ENCODE results near the gene GLB1L3. TPM values are rescaled to one million over a fixed set of nuclear protein-coding genes. Genes with fewer than 3 reads are reported as not detected.

GLB1L3 gene
- total and polyA plus RNA-seq, 11 donors = not detected

DNA sequence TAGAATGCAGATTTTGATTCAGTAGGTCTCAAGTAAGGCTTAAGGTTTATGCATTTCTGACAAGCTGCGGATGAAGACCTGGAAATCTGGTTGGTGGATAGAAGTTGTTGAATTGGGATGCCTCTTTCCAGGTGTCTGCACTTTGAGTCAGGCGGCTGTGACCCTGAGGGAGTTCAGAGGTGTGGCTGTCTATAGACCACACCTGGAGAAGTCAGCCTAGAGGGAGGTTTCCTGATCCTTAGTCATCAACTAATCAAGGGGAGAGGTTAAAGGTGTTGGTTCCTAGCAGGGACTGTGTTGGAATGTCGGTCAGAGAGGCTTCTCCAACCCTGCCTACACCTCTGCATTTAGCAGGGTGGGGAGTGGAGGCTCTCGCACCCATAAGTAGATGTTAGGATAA is 63.6 kb downstream of the GLB1L3 start:
- TF ChIP-seq, protein P1, sequence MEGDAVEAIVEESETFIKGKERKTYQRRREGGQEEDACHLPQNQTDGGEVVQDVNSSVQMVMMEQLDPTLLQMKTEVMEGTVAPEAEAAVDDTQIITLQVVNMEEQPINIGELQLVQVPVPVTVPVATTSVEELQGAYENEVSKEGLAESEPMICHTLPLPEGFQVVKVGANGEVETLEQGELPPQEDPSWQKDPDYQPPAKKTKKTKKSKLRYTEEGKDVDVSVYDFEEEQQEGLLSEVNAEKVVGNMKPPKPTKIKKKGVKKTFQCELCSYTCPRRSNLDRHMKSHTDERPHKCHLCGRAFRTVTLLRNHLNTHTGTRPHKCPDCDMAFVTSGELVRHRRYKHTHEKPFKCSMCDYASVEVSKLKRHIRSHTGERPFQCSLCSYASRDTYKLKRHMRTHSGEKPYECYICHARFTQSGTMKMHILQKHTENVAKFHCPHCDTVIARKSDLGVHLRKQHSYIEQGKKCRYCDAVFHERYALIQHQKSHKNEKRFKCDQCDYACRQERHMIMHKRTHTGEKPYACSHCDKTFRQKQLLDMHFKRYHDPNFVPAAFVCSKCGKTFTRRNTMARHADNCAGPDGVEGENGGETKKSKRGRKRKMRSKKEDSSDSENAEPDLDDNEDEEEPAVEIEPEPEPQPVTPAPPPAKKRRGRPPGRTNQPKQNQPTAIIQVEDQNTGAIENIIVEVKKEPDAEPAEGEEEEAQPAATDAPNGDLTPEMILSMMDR (IDR thresholded peaks at IDR 0.05) = no peak
- no peak for TF ChIP-seq POLR2A (IDR thresholded peaks at IDR 0.05)
- no peaks in the 10 kb centered on the region for H3K9me3 ChIP-seq
- DNase-seq (no peak), ATAC-seq (no peak)
- H3K4me1 ChIP-seq = no peaks in the 10 kb centered on the region
- no peak overlapping the region for H3K27ac ChIP-seq
- no peaks in the 10 kb centered on the region for H3K36me3 ChIP-seq
- peaks cover 0 to 18% (median 0%) of the 10 kb centered on the region in 9 donors for H3K27me3 ChIP-seq
- H3K4me3 ChIP-seq = no peak overlapping the region
- intact Hi-C loops (cut with DNase I) = no loop called here
- WGBS, 4 donors = 71 to 83% (median 78%) methylated on average over 4 of the region's 4 CpGs

DNA sequence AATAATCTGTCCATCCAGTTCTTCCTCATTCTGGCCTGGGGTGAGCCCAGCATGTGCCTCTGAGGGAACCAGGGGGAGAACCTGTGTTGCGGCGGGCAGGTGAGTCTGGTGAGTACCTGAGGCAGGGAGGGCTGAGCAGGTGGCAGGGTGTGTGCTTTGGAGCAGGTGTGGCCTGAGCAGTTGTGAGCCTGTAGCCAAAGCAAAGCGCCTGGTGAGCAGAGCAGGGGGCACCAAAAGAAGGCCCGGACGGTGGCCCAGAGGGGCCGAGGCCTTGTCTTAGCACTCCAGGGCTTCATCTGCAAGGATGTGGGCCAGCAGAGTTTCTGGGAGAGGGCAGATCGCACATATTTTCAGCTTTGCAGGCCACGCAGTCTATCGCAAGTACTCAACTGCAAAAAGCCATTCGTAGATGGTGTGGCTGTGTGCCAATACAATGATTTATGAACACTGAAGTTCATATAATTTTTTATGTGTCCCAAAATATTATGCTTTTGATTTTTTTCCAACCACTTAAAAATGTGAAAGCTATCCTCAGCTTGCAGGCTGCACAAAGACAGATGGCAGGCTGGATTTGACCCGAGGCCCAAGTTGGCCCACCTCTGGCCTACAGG is 64.3 kb downstream of the GLB1L3 start:
- H3K27ac ChIP-seq = no peak overlapping the region
- whole genome bisulfite sequencing, 4 donors = 85 to 93% (median 90%) methylated on average over 10 to 11 of the region's 11 CpGs
- no peak for DNase-seq
- H3K4me1 ChIP-seq = no peaks in the 10 kb centered on the region
- TF ChIP-seq, protein P1 (IDR thresholded peaks at IDR 0.05) = no peak
- TF ChIP-seq POLR2A (IDR thresholded peaks at IDR 0.05) = no peak
- H3K27me3 ChIP-seq = peaks cover 0 to 17% (median 0%) of the 10 kb centered on the region in 9 donors
- no peaks in the 10 kb centered on the region for H3K9me3 ChIP-seq
- H3K4me3 ChIP-seq = no peak overlapping the region
- no peak for ATAC-seq
- H3K36me3 ChIP-seq = no peaks in the 10 kb centered on the region
- intact Hi-C loops (cut with DNase I) = no loop called here

DNA sequence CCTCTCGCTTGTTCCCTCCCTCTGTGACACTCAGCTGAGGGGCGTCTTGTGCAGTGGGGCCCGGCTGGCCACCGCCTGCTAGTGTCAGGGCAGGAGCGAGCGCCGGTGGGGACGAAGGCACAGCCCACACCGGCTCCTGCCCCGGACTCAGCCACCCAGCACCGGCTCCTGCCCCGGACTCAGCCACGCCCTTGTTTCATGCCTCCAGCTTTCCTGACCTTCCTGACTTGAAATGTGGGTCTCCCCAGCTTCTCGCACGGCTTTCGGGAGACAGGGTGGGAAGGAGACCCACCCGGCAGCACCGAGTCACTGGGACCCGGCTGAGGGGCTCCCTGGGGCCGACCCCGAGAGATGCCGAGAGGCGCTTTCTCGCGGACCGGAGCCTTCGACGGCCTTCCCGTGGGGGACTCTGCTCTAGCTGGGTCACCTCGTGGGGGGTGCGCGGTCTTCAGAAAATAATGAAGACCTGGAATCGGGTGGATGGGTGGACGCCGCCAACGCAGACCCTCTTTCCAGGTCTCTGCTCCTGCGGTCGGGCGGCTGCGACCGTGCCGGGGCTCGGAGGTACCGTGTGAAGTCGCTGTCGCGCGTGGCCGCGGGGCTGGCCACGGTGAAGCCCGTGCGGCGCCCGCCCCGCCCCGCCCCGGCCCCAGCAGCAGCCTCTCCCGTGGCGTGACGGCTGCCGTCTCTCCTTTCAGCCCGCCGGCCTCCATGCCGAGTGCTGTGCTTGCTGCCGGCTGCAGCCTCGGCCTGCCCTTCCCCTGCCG is 65.8 kb downstream of the GLB1L3 start:
- Histone ChIP-seq H3K4me3 (no peak overlapping the region), H3K36me3 (no peaks in the 10 kb centered on the region), H3K27ac (no peak overlapping the region), H3K4me1 (no peaks in the 10 kb centered on the region), H3K9me3 (no peaks in the 10 kb centered on the region), H3K27me3 (peaks cover 0 to 17% (median 0%) of the 10 kb centered on the region in 9 donors)
- no peak for ATAC-seq
- no peak for TF ChIP-seq POLR2A (IDR thresholded peaks at IDR 0.05)
- TF ChIP-seq, protein P1 (IDR thresholded peaks at IDR 0.05) = no peak
- intact Hi-C loops (cut with DNase I) = no loop called here
- 79 to 88% (median 83%) methylated on average over 42 to 68 of the region's 68 CpGs for WGBS, 4 donors
- DNase-seq = no peak

DNA sequence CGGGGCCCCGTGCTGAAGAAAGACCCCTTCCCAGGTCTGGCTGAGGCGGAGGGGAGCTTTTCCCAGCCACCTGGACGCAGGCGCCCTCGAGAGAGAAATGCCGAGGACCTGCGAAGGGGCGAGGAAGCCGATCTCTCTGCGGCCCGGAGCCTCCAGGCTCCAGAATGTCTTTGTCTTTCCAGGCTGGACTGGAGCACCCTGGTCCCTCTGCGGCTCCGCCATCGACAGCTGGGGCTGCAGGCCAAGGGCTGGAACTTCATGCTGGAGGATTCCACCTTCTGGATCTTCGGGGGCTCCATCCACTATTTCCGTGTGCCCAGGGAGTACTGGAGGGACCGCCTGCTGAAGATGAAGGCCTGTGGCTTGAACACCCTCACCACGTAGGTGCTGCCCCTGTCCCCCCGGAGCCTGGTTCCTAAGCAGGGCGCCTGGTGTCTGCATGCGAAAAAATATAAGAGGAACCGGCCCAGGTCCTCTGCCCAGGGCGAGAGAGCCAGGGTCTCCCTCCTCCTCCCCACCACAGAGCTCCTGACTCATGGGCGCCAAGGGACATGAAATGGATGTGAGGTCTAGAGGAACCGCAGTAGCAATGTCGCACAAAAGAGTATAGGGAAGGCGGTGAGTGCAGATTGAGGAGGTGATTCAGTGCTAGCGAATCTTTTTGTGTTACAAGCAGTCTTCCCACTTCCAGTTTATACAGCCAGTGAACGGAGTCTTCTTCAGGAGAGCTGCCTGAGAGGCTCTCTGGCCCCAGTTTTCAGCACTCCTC is 66.6 kb downstream of the GLB1L3 start:
- TF ChIP-seq POLR2A (IDR thresholded peaks at IDR 0.05) = no peak
- TF ChIP-seq, protein P1 (IDR thresholded peaks at IDR 0.05) = no peak
- Histone ChIP-seq H3K4me1 (no peaks in the 10 kb centered on the region), H3K27ac (no peak overlapping the region), H3K4me3 (no peak overlapping the region), H3K9me3 (no peaks in the 10 kb centered on the region), H3K27me3 (peaks cover 0 to 17% (median 0%) of the 10 kb centered on the region in 9 donors), H3K36me3 (no peaks in the 10 kb centered on the region)
- ATAC-seq (no peak), DNase-seq (no peak)
- intact Hi-C loops (cut with DNase I) = no loop called here
- 78 to 88% (median 85%) methylated on average over 25 to 30 of the region's 30 CpGs for WGBS, 4 donors

Measured in heart left ventricle (tissue), 16 donors.